Glomerular visceral epithelial cell (primary cell): ENCODE results near the gene NFIB.

Experiments
- DNase-seq: peaks from one replicate; pipeline ENCODE4 v3.0.0-alpha.2; 2016; ENCODE audit errors: extremely low spot score

NFIB gene

GRCh38 chr9:14344941-14345353 is 31.0 kb upstream of the NFIB start:
- DNase-seq, result no peak

DNA sequence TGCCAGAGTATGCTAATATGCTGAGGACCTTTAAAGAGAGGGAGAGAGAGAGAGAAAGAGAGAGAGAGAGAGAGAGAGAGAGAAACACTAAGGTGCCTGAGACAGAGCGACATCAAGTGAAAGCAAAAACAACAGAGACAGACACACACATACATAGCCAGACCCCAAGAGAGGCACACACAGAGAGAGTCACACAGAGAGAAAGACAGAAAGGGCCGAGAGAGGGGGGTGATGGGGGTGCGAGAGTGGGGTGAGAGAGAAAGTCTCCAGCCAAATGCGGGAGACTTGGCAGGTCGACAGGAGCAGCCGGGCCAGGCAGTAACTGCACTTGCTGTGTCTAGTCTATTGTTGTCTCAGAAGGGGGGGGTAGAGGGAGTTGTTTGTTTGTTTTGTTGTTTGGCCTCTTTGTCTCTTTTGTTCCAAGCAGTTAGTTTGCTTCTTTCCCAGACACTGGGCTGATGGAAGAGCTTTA is 30.1 kb upstream of the NFIB start:
- DNase-seq, result no peak

- DNase-seq, result no peak
Measured at GRCh38 chr9:14343261-14344031, 29.5 kb upstream of the NFIB start.

- no peak for DNase-seq
Measured at GRCh38 chr9:14342736-14343135, 28.8 kb upstream of the NFIB start.

DNA sequence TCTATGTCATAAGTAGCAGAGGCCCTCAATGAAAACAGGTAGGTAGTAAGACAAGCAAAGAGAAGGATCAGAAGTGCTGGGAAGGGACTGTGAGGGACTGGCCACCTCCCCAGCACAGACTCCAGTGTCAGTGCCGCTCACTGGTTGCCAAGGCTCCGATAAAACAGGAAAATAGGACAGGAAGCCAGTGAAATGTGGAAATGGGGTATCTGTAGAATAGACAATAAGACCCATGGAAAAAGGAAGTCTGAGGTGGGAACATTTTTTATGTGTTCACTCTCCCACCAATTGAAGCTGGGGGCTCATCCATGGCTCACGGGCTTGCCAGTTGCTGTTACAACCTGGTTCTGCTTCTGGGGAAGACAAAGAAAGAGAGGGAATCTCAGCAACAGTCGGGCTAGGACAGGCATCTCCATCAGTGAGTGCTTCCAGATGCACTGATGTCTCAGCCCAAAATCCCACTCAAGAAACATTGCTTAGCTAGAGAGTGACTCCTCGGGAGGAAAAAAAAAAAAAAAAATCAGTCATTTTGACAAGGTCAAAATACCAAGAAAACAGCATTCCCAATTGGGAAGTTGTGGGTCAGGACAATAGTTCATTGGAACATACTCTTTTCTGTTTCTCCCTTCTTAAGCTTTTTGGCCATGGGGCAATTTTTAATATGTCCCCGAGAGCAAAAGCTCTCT is 27.6 kb upstream of the NFIB start:
- no peak for DNase-seq

GRCh38 chr9:14340994-14341393 is 27.1 kb upstream of the NFIB start:
- no peak for DNase-seq

DNA sequence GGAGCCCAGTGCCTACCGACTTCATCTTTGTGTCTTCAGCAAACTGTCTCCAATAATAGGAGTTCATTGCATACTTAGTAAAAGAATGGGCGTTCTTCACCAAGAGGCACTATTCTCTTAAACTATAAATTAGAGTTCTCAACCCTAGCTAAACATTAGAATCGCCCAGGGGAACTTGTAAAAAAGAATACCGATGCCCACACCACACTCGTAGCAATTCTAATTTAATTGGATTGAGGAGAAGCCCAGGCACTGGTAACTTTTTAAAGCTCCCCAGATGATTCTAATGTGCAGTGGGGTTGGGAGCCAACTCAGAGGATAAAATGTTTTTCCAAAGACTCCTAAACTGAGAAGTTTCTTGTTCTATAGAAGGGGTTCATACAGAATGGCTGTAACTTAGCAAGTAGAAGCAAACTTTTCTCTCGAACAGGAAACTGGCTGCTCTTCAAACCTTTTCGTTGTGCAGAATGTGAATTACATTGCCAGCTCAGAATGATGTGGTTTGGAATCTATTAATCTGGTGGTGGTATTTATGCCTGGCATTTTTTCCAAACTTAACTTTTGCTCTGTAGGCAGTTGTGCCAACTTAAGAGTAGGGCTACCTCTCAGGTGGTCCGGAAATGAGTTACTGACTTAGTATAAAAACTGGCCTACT is 26.4 kb upstream of the NFIB start:
- no peak for DNase-seq

- no peak for DNase-seq
Measured at GRCh38 chr9:14339746-14340145, 25.8 kb upstream of the NFIB start.

DNA sequence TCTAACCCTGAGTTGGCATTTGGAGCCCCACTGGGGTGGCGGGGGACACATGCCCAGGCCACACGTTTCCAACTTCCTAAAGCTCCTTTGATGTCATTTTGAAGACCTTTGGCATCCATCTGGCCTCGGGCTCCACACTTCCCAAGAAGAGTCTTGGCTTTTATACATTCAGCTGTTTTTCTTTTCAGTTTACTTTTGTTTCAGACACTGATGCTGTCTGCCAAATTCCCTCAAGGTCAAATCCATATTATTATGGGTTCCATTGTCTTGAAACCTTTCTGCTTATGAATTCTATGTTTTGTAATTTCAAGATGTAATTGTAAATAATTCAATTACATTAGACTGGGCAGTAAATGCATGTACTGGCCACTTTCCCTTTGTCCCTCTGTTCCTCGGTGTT is 23.7 kb upstream of the NFIB start:
- DNase-seq, result no peak

DNA sequence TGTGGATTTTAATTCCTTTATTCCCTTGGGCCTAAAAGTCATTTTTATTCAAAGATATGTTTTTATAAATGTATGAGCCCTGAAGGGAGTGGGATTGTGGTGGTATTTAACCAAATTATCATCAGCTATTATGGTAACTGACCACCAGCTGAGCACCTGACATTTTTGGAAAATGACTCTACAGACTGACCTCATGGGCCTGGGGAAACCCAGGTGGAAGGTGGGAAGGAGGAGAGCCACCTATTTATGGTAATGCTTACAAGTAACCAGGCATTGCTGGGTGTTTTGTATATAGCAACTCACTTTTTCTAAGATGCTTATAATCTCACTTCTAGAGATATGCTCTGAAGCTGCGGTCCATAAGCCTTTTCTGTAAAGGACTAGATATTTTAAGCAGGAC is 22.3 kb upstream of the NFIB start:
- DNase-seq, result no peak

- DNase-seq, result no peak
Measured at GRCh38 chr9:14331120-14331519, 17.2 kb upstream of the NFIB start.

DNA sequence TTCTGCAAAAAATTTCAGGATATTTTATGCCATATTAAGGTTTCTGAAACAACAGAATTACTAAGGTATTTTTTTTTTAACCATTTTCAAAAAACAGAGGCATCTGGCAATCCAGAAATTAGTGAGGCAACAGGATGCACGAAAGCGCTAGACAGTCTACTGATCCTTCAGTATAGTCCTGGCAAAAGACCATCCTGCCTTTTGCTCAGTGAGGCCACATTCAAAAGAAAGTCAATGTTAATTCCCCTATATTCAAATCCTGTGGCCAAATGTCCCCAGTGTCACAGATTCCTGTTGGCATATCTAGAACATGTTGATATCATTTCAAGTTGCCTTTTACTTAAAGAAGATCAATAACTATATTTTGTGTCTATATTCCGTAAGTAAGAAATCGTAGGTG is 13.1 kb upstream of the NFIB start:
- DNase-seq, result no peak

DNA sequence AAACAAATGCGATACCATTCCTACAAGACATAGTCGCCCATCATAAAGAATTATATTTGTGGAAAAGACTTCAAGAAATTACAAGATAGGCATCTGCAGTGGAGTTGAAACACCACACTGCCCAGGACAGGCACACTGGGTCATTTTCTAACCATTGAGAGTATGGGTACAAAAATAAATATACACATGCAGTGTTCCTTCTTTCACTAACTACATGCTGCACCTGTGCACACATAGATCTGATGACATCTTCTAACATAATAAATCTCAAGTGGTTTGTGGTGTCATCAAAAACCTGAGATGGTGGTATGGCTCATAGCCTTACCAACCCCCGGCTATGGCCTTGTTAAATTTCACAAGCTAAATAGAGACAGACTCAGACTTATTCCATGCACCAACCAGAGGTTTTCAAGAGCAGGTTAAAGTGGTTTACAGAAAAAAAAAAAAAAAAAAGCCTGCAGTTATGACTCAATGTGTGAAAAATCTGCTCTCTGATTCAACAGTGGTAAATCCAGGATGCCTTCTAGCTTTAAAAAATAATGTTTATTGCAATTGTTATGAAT is 12.4 kb upstream of the NFIB start:
- peak; percentile 89 for DNase-seq

- DNase-seq, result no peak
Measured at GRCh38 chr9:14325147-14325546, 11.2 kb upstream of the NFIB start.

GRCh38 chr9:14323985-14324650 is 10.2 kb upstream of the NFIB start:
- DNase-seq, result no peak

DNA sequence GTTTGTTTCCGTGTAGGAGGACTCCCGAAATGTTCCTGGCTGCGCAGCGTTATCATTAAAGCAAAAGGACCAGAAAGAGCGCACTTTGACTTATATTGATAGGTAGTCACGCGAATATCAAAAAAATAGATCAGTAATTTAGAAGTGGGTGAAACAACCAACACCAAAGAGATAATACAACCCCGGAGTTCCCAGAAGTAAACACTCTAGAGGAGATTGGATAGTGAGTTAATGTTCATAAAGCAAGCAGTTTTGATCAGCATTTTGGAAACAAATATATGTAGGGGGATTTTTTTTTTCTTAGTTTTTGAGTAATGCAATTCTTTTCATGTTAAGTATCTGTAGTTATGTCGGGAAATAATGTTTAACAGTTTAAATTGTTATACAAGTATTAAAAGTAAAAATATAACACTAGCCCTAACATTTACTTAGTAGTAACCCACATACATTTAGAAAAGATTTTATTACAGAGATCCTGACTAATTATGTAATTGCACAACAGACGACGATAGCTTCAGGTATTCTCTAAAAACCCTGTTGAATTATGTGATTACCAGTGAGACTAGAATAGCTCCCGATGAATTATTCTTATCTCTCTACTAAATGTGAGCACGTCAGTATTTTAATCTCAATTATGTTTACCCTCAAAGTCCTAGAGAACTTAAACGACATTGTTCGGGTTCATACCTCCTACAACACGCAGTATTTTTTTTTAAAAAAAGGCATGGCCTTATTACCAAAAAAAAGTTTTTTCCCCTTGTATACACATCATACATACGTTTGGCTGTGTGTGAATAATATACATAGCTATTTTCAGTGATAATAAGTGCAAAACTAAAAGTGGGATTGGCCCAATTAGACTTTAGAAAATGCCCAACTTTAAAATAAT is 9.4 kb upstream of the NFIB start:
- DNase-seq, result no peak

- DNase-seq, result peak; percentile 94
Measured at GRCh38 chr9:14322211-14323082, 8.5 kb upstream of the NFIB start.

GRCh38 chr9:14321517-14322130 is 7.7 kb upstream of the NFIB start:
- DNase-seq, result no peak
